Activated CD4-positive, alpha-beta T cell treated with anti-CD3 and anti-CD28 coated beads, Interleukin-2, Interleukin-6, amounts not matched to agents 100 ng/mL and 50 ng/mL, durations not matched to agents 16 hours and 8 hours (primary cell): ENCODE measurements around the gene SEC16A.
A peak's percentile ranks its signal among the peaks of the same experiment; 100 is the strongest.

Experiments used
- DNase-seq: peaks from one replicate; pipeline ENCODE4 v3.0.0-alpha.2; 2020

The SEC16A gene

GRCh38 chr9:136519263-136520052 is 36.6 kb upstream of the SEC16A start:
- no peak for DNase-seq

- DNase-seq = no peak
Measured at GRCh38 chr9:136518623-136519022, 35.8 kb upstream of the SEC16A start.

GRCh38 chr9:136517950-136518349 is 35.1 kb upstream of the SEC16A start:
- DNase-seq = no peak

GRCh38 chr9:136517012-136517743 is 34.3 kb upstream of the SEC16A start:
- DNase-seq = no peak

- DNase-seq = no peak
Measured at GRCh38 chr9:136516191-136516654, 33.4 kb upstream of the SEC16A start.

- no peak for DNase-seq
Measured at GRCh38 chr9:136515276-136515675, 32.4 kb upstream of the SEC16A start.

GRCh38 chr9:136514022-136514714 is 31.3 kb upstream of the SEC16A start:
- no peak for DNase-seq

GRCh38 chr9:136513191-136513590 is 30.4 kb upstream of the SEC16A start:
- DNase-seq = no peak

- DNase-seq = peak; percentile 37
Measured at GRCh38 chr9:136512651-136513071, 29.8 kb upstream of the SEC16A start.

- DNase-seq = no peak
Measured at GRCh38 chr9:136511670-136512592, 29.1 kb upstream of the SEC16A start.

GRCh38 chr9:136511144-136511669 is 28.4 kb upstream of the SEC16A start:
- no peak for DNase-seq

GRCh38 chr9:136510561-136510960 is 27.7 kb upstream of the SEC16A start:
- no peak for DNase-seq

- DNase-seq = no peak
Measured at GRCh38 chr9:136509549-136509948, 26.7 kb upstream of the SEC16A start.

GRCh38 chr9:136508729-136509500 is 26.1 kb upstream of the SEC16A start:
- DNase-seq = peak; percentile 35

GRCh38 chr9:136507992-136508375 is 25.1 kb upstream of the SEC16A start:
- no peak for DNase-seq

- DNase-seq = no peak
Measured at GRCh38 chr9:136507221-136507991, 24.6 kb upstream of the SEC16A start.

- DNase-seq = no peak
Measured at GRCh38 chr9:136506425-136506824, 23.6 kb upstream of the SEC16A start.

GRCh38 chr9:136505406-136506403 is 22.9 kb upstream of the SEC16A start:
- no peak for DNase-seq
